ENCODE results near the gene TMEM266.

- TF ChIP-seq POLR2AphosphoS5 (IDR thresholded peaks at IDR 0.05) = no peak
- no peak for TF ChIP-seq CTCF (IDR thresholded peaks at IDR 0.05 in 8 of 11, conservative IDR thresholded peaks at IDR 0.05 in 3 of 11)
- no peak for TF ChIP-seq POLR2A (IDR thresholded peaks at IDR 0.05)
Observed at GRCh38 chr15:76162036-76162398, 102.2 kb downstream of the TMEM266 start.

Measured in spleen (tissue), 7 donors.